Endothelial cell of umbilical vein (primary cell): Measurements from ENCODE around the gene MYBPHL. TPM values are rescaled to one million over a fixed set of nuclear protein-coding genes. Genes with fewer than 3 reads are reported as not detected.

ENCODE experiments used
- BruUV-seq: library from RNA; stranded (reverse); fragments of 400-500 nt; replicated peaks from 2 replicates; lab custom pipeline; 2021; lab: Mats Ljungman, UMichigan
- CTCF ChIA-PET: fragments of 300-600, 350-600 bp; sonication (Branson Sonifier 250); formaldehyde crosslinking; loops from one replicate; lab custom pipeline; 2021; ENCODE audit warnings: antibody characterized with exemption, inconsistent platforms; lab: Charles Lee
- POLR2A ChIA-PET: fragments of 300-600, 350-600 bp; sonication (Branson Sonifier 250); formaldehyde crosslinking; loops from one replicate; lab custom pipeline; 2021; ENCODE audit warnings: antibody characterized with exemption, inconsistent platforms; lab: Charles Lee
- DNase-seq: peaks from one replicate; pipeline ENCODE4 v3.0.0-alpha.2; 2011; ENCODE audit warnings: low read depth, low spot score
- FAIRE-seq: peaks from 2 replicates; lab custom pipeline; 2011; peaks lifted over from hg19 to GRCh38; lab: Jason Lieb, UNC
- H2AFZ ChIP-seq: 2 replicates; pipeline ENCODE4 v1.6.0; 2012; ENCODE audit warnings: low read depth, low read length, control low read depth, inconsistent platforms
- H3K27ac ChIP-seq: 2 replicates; pipeline ENCODE4 v1.5.1; 2011; ENCODE audit warnings: low read depth, mild to moderate bottlenecking, control low read depth, low read length, moderate library complexity; ENCODE audit not compliant: insufficient read depth
- H3K27me3 ChIP-seq, 2 experiments: 2 replicates each; pipeline versions ENCODE4 v1.6.0 to v1.6.1; 2011; ENCODE audit warnings: low read length in 2 of 2, mixed read lengths in 1 of 2; ENCODE audit not compliant: control insufficient read depth in 2 of 2, insufficient read depth in 2 of 2
- H3K36me3 ChIP-seq, 2 experiments: 2 replicates in 1 of 2; 3 replicates in 1 of 2; pipeline ENCODE4 v1.5.1; 2011; ENCODE audit warnings: low read length in 2 of 2, mild to moderate bottlenecking in 1 of 2, moderate library complexity in 1 of 2; ENCODE audit not compliant: control insufficient read depth in 2 of 2, insufficient read depth in 2 of 2; ENCODE audit errors: extremely low read depth in 1 of 2
- H3K4me1 ChIP-seq: 3 replicates; pipeline ENCODE4 v1.5.1; 2011; ENCODE audit warnings: mild to moderate bottlenecking, low read length; ENCODE audit not compliant: control insufficient read depth, insufficient read depth; ENCODE audit errors: extremely low read depth
- H3K4me2 ChIP-seq: 2 replicates; pipeline ENCODE4 v1.6.1; 2011; ENCODE audit warnings: low read length, control low read depth, mixed read lengths; ENCODE audit not compliant: insufficient read depth
- H3K4me3 ChIP-seq, 3 experiments: fragments of 200-600 bp in 1 of 3; sonication (generic), shearing (Covaris generic) in 1 of 3; replicated peaks in 1 of 3; 2 replicates each; pipeline ENCODE4 v1.5.1; 2011 to 2016; ENCODE audit warnings: control low read depth in 3 of 3, low read length in 3 of 3, mild to moderate bottlenecking in 2 of 3, inconsistent platforms in 1 of 3, low read depth in 1 of 3, moderate library complexity in 1 of 3; ENCODE audit not compliant: insufficient read depth in 1 of 3
- H3K79me2 ChIP-seq: 2 replicates; pipeline ENCODE4 v1.6.0; 2012; ENCODE audit warnings: low read length, inconsistent platforms; ENCODE audit not compliant: control insufficient read depth, insufficient read depth
- H3K9ac ChIP-seq: replicated peaks from 2 replicates; pipeline ENCODE3; 2011; ENCODE audit warnings: low read length, control low read depth; ENCODE audit not compliant: insufficient read depth; ENCODE audit errors: extremely low read depth
- H3K9me1 ChIP-seq: replicated peaks from 3 replicates; pipeline ENCODE4 v1.6.0; 2011; ENCODE audit warnings: mild to moderate bottlenecking, low read length; ENCODE audit not compliant: control insufficient read depth, insufficient read depth; ENCODE audit errors: extremely low read depth
- H3K9me3 ChIP-seq: replicated peaks from 2 replicates; pipeline ENCODE4 v1.5.1; 2012; ENCODE audit warnings: low read length, inconsistent platforms; ENCODE audit not compliant: control insufficient read depth, insufficient read depth
- H4K20me1 ChIP-seq: replicated peaks from 2 replicates; pipeline ENCODE3; 2011; ENCODE audit warnings: mild to moderate bottlenecking, low read length; ENCODE audit not compliant: control insufficient read depth, insufficient read depth; ENCODE audit errors: extremely low read depth
- EZH2 ChIP-seq: IDR thresholded peaks from 2 replicates; pipeline ENCODE4 v1.6.1; 2012; ENCODE audit warnings: borderline replicate concordance, low read depth, mild to moderate bottlenecking, moderate library complexity, low read length, inconsistent platforms; ENCODE audit not compliant: severe bottlenecking
- FOS ChIP-seq: IDR thresholded peaks from 2 replicates; pipeline ENCODE4 v1.6.1; 2011; ENCODE audit warnings: mild to moderate bottlenecking, low read length, moderate library complexity, borderline replicate concordance; ENCODE audit not compliant: insufficient read depth
- GATA2 ChIP-seq: IDR thresholded peaks from 2 replicates; pipeline ENCODE4 v1.7.0; 2011; ENCODE audit warnings: low read depth, mild to moderate bottlenecking, moderate library complexity, mixed read lengths, low read length; ENCODE audit not compliant: insufficient read length, insufficient read depth
- JUN ChIP-seq: IDR thresholded peaks from 2 replicates; pipeline ENCODE4 v1.6.1; 2011; ENCODE audit warnings: borderline replicate concordance, low read depth; ENCODE audit not compliant: insufficient read length, insufficient read depth
- MYC ChIP-seq: IDR thresholded peaks from one replicate; pipeline ENCODE4 v1.6.1; 2011; ENCODE audit warnings: mild to moderate bottlenecking, low read depth, low read length
- POLR2A ChIP-seq: IDR thresholded peaks from 2 replicates; pipeline ENCODE4 v1.6.1; 2012; ENCODE audit warnings: low read depth, mild to moderate bottlenecking, control low read depth, low read length
- POLR2AphosphoS5 ChIP-seq: IDR thresholded peaks from 2 replicates; pipeline ENCODE4 v1.6.1; 2012; ENCODE audit warnings: low read depth, mild to moderate bottlenecking, control low read depth, low read length, moderate library complexity; ENCODE audit not compliant: insufficient read depth
- dilution Hi-C: fragments of 300-500 bp; cut with MboI; formaldehyde crosslinking; loops from one replicate; pipeline ENCODE4 v1.15.0; 2019; ENCODE audit warnings: low sequenced_read_pairs; ENCODE audit not compliant: extremely low pct_ligation_motif_present
- intact Hi-C: fragments of 100-400 bp; cut with micrococcal nuclease; formaldehyde crosslinking; loops from one replicate; pipeline ENCODE4 v1.10.0; 2022
- polyA plus RNA-seq, 4 experiments: library from polyadenylated mRNA; depleted of rRNA in 3 of 4; stranded (reverse) in 3 of 4; unstranded in 1 of 4; fragments of >200 nt; gene quantifications; 2 replicates each; pipeline versions ENCODE4 v1.2.1 to v1.2.3, GENCODE V29; 2011 to 2012; ENCODE audit warnings: missing spikeins in 1 of 4
- total RNA-seq: library from RNA; stranded (reverse); gene quantifications from 2 replicates; pipeline ENCODE4 v1.2.3, GENCODE V29; 2021
- TF ChIP-seq, protein P1 (sequence below): IDR thresholded peaks from 2 replicates; pipeline ENCODE4 v1.6.1; 2011; ENCODE audit not compliant: insufficient read depth, insufficient read length
- TF ChIP-seq, protein P2 (sequence below), 2 donors: IDR thresholded peaks; 1 replicate in 1 of 2; 2 replicates in 1 of 2; pipeline ENCODE4 v1.5.1; 2011; ENCODE audit warnings: low read length in 2 of 2, mild to moderate bottlenecking in 2 of 2, moderate library complexity in 2 of 2, control low read depth in 1 of 2, inconsistent platforms in 1 of 2, low read depth in 1 of 2; ENCODE audit not compliant: insufficient read depth in 1 of 2; ENCODE audit errors: extremely low read depth in 1 of 2

The MYBPHL gene
- total and polyA plus RNA-seq, 2 donors (not counting 3 experiments of a cell fraction or from before 2014, with no cell fraction given) = not detected

- Histone ChIP-seq H3K4me1 (peaks cover 22% of the 10 kb centered on the region), H3K36me3 (no peaks in the 10 kb centered on the region), H3K4me2 (no peak overlapping the region), H3K9me1 (no peaks in the 10 kb centered on the region), H3K9me3 (no peaks in the 10 kb centered on the region), H3K4me3 (no peak overlapping the region), H3K27ac (no peak overlapping the region), H2AFZ (no peak overlapping the region), H3K9ac (no peak overlapping the region), H3K79me2 (peaks cover 16% of the 10 kb centered on the region), H3K27me3 (no peaks in the 10 kb centered on the region), H4K20me1 (no peaks in the 10 kb centered on the region)
- dilution Hi-C loops = no loop called here
- ChIA-PET CTCF (interaction anchor here (3.7 kb wide), 1 partner anchor 117 kb away, joined by 57 read pairs; the partner anchor contains the start of gene SORT1), POLR2A (no interaction called here)
- TF ChIP-seq EZH2 (no peak), POLR2AphosphoS5 (no peak), JUN (no peak), MYC (no peak), GATA2 (no peak), POLR2A (no peak), FOS (no peak)
- TF ChIP-seq, protein P1, sequence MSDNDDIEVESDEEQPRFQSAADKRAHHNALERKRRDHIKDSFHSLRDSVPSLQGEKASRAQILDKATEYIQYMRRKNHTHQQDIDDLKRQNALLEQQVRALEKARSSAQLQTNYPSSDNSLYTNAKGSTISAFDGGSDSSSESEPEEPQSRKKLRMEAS = no peak
- TF ChIP-seq, protein P2, sequence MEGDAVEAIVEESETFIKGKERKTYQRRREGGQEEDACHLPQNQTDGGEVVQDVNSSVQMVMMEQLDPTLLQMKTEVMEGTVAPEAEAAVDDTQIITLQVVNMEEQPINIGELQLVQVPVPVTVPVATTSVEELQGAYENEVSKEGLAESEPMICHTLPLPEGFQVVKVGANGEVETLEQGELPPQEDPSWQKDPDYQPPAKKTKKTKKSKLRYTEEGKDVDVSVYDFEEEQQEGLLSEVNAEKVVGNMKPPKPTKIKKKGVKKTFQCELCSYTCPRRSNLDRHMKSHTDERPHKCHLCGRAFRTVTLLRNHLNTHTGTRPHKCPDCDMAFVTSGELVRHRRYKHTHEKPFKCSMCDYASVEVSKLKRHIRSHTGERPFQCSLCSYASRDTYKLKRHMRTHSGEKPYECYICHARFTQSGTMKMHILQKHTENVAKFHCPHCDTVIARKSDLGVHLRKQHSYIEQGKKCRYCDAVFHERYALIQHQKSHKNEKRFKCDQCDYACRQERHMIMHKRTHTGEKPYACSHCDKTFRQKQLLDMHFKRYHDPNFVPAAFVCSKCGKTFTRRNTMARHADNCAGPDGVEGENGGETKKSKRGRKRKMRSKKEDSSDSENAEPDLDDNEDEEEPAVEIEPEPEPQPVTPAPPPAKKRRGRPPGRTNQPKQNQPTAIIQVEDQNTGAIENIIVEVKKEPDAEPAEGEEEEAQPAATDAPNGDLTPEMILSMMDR (IDR thresholded peaks at IDR 0.05; ENCODE audit: extremely low read depth in 1 of 2, insufficient read depth in 1 of 2, low read depth in 1 of 2, low read length in 2 of 2) = no peak
- no TSS peak for BruUV-seq
- DNase-seq (no peak), FAIRE-seq (no peak)
- intact Hi-C loops = no loop called here
Measured at GRCh38 chr1:109280862-109281261, 25.9 kb downstream of the MYBPHL start.
